ENCODE data around the gene LIMA1. TPM values are rescaled to one million over a fixed set of nuclear protein-coding genes. Genes with fewer than 3 reads are reported as not detected.
A peak's percentile ranks its signal among the peaks of the same experiment; 100 is the strongest.
"Not testable (repeated sequence)": the region's sequence is repeated elsewhere in the genome, so short reads cannot be mapped to it uniquely, and the experiment has no call there.

The LIMA1 gene
- total RNA-seq, 8 experiments from 2014 or later = 4.7 to 66.5 (median 14.8) TPM

GRCh38 chr12:50219001-50219400 lies 64.3 kb downstream of the LIMA1 start:
- in situ Hi-C loops (cut with MboI; ENCODE audit: low pct_unique_long_range_greater_than_20kb in 2 of 9, low sequenced_read_pairs in 9 of 9, unreplicated experiment in 9 of 9) = loop anchor here in 1 of 9 experiments (25.0 kb wide), 1 partner anchor 93 kb away; no protein-coding TSS in a partner anchor
- not testable (repeated sequence) for H3K27ac ChIP-seq; H3K4me3 ChIP-seq; ATAC-seq (replicated peaks in 6 of 8)
- H3K4me1 ChIP-seq (replicated peaks in 1 of 2) = peaks cover 4 to 25% of the 10 kb centered on the region in 2 donors
- WGBS, 10 experiments = 71 to 100% (median 98%) methylated on average over 1 to 6 of the region's 6 CpGs; no CpG with 5 or more reads in 2 of the 10 experiments

- Histone ChIP-seq H3K4me1 (replicated peaks in 1 of 2) (peaks cover 4 to 25% of the 10 kb centered on the region in 2 donors), H3K4me3 (no peak overlapping the region), H3K27ac (no peak overlapping the region)
- in situ Hi-C loops (cut with MboI; ENCODE audit: low pct_unique_long_range_greater_than_20kb in 2 of 9, low sequenced_read_pairs in 9 of 9, unreplicated experiment in 9 of 9) = loop anchor here in 1 of 9 experiments (25.0 kb wide), 1 partner anchor 94 kb away; no protein-coding TSS in a partner anchor
- 81 to 100% (median 100%) methylated on average over 1 to 4 of the region's 4 CpGs for WGBS, 10 experiments
- ATAC-seq (replicated peaks in 6 of 8) = no peak
Observed at GRCh38 chr12:50218386-50218785, 64.9 kb downstream of the LIMA1 start.

GRCh38 chr12:50217202-50217601 lies 66.1 kb downstream of the LIMA1 start:
- in situ Hi-C loops (cut with MboI; ENCODE audit: low pct_unique_long_range_greater_than_20kb in 2 of 9, low sequenced_read_pairs in 9 of 9, unreplicated experiment in 9 of 9) = loop anchor here in 1 of 9 experiments (25.0 kb wide), 1 partner anchor 95 kb away; no protein-coding TSS in a partner anchor
- Histone ChIP-seq H3K27ac (no peak overlapping the region), H3K4me3 (no peak overlapping the region), H3K4me1 (replicated peaks in 1 of 2) (peaks cover 4 to 19% of the 10 kb centered on the region in 2 donors)
- ATAC-seq (replicated peaks in 6 of 8) = no peak
- 80 to 100% (median 100%) methylated on average over 1 of the region's 1 CpG; no CpG with 5 or more reads in 6 of the 10 experiments for WGBS, 10 experiments

- no peak for ATAC-seq (replicated peaks in 6 of 8)
- Histone ChIP-seq H3K27ac (no peak overlapping the region), H3K4me3 (no peak overlapping the region), H3K4me1 (replicated peaks in 1 of 2) (no peaks in the 10 kb centered on the region)
- 60 to 100% (median 96%) methylated on average over 1 to 3 of the region's 3 CpGs for WGBS, 10 experiments
- in situ Hi-C loops (cut with MboI; ENCODE audit: low pct_unique_long_range_greater_than_20kb in 2 of 9, low sequenced_read_pairs in 9 of 9, unreplicated experiment in 9 of 9) = loop anchor here in 1 of 9 experiments (25.0 kb wide), 1 partner anchor 97 kb away; no protein-coding TSS in a partner anchor
Observed at GRCh38 chr12:50215033-50215432, 68.3 kb downstream of the LIMA1 start.

GRCh38 chr12:50214018-50214417 lies 69.3 kb downstream of the LIMA1 start:
- H3K27ac ChIP-seq = no peak overlapping the region
- WGBS, 10 experiments = 0 to 100% (median 57%) methylated on average over 1 of the region's 1 CpG; no CpG with 5 or more reads in 5 of the 10 experiments
- in situ Hi-C loops (cut with MboI; ENCODE audit: low pct_unique_long_range_greater_than_20kb in 2 of 9, low sequenced_read_pairs in 9 of 9, unreplicated experiment in 9 of 9) = loop anchor here in 1 of 9 experiments (25.0 kb wide), 1 partner anchor 98 kb away; no protein-coding TSS in a partner anchor

GRCh38 chr12:50213439-50213838 lies 69.9 kb downstream of the LIMA1 start:
- no peaks in the 10 kb centered on the region for H3K4me1 ChIP-seq (replicated peaks in 1 of 2)
- no peak for ATAC-seq (replicated peaks in 6 of 8)
- 67 to 100% (median 100%) methylated on average over 1 to 2 of the region's 2 CpGs; no CpG with 5 or more reads in 1 of the 10 experiments for WGBS, 10 experiments
- no peak overlapping the region for H3K4me3 ChIP-seq
- in situ Hi-C loops (cut with MboI; ENCODE audit: low pct_unique_long_range_greater_than_20kb in 2 of 9, low sequenced_read_pairs in 9 of 9, unreplicated experiment in 9 of 9) = loop anchor here in 1 of 9 experiments (25.0 kb wide), 1 partner anchor 99 kb away; no protein-coding TSS in a partner anchor
- no peak overlapping the region for H3K27ac ChIP-seq

More at GRCh38 chr12:50214018-50214417, 69.3 kb downstream of the LIMA1 start:
- ATAC-seq (replicated peaks in 6 of 8) = no peak
- H3K4me1 ChIP-seq (replicated peaks in 1 of 2) = no peaks in the 10 kb centered on the region
- no peak overlapping the region for H3K4me3 ChIP-seq

GRCh38 chr12:50212071-50212467 lies 71.3 kb downstream of the LIMA1 start:
- in situ Hi-C loops (cut with MboI; ENCODE audit: low pct_unique_long_range_greater_than_20kb in 2 of 9, low sequenced_read_pairs in 9 of 9, unreplicated experiment in 9 of 9) = loop anchor here in 1 of 9 experiments (25.0 kb wide), 1 partner anchor 100 kb away; no protein-coding TSS in a partner anchor
- Histone ChIP-seq H3K4me1 (replicated peaks in 1 of 2) (no peaks in the 10 kb centered on the region), H3K27ac (no peak overlapping the region), H3K4me3 (no peak overlapping the region)
- ATAC-seq (replicated peaks in 6 of 8) = no peak
- 64 to 100% (median 90%) methylated on average over 1 to 2 of the region's 2 CpGs for WGBS, 10 experiments

GRCh38 chr12:50211392-50212070 lies 71.8 kb downstream of the LIMA1 start:
- Histone ChIP-seq H3K4me3 (no peak overlapping the region), H3K4me1 (replicated peaks in 1 of 2) (no peaks in the 10 kb centered on the region), H3K27ac (no peak overlapping the region)
- in situ Hi-C loops (cut with MboI; ENCODE audit: low pct_unique_long_range_greater_than_20kb in 2 of 9, low sequenced_read_pairs in 9 of 9, unreplicated experiment in 9 of 9) = loop anchor here in 1 of 9 experiments (25.0 kb wide), 1 partner anchor 101 kb away; no protein-coding TSS in a partner anchor
- 0 to 100% (median 80%) methylated on average over 1 to 6 of the region's 6 CpGs for WGBS, 10 experiments
- peak in 3 of 8 experiments; percentile 44 to 75 (median 54) for ATAC-seq (replicated peaks in 6 of 8)

GRCh38 chr12:50207424-50207823 lies 75.9 kb downstream of the LIMA1 start:
- no peak overlapping the region for H3K4me3 ChIP-seq
- no peak for ATAC-seq (replicated peaks in 6 of 8)
- in situ Hi-C loops (cut with MboI; ENCODE audit: low pct_unique_long_range_greater_than_20kb in 2 of 9, low sequenced_read_pairs in 9 of 9, unreplicated experiment in 9 of 9) = loop anchor here in 1 of 9 experiments (25.0 kb wide), 1 partner anchor 105 kb away; no protein-coding TSS in a partner anchor
- no peaks in the 10 kb centered on the region for H3K4me1 ChIP-seq (replicated peaks in 1 of 2)
- H3K27ac ChIP-seq = no peak overlapping the region
- WGBS, 10 experiments = 88 to 100% (median 100%) methylated on average over 1 to 2 of the region's 2 CpGs; no CpG with 5 or more reads in 4 of the 10 experiments

GRCh38 chr12:50205648-50206047 lies 77.7 kb downstream of the LIMA1 start:
- Histone ChIP-seq H3K4me3 (no peak overlapping the region), H3K4me1 (replicated peaks in 1 of 2) (no peaks in the 10 kb centered on the region), H3K27ac (no peak overlapping the region)
- in situ Hi-C loops (cut with MboI; ENCODE audit: low pct_unique_long_range_greater_than_20kb in 2 of 9, low sequenced_read_pairs in 9 of 9, unreplicated experiment in 9 of 9) = loop anchor here in 1 of 9 experiments (25.0 kb wide), 1 partner anchor 107 kb away; no protein-coding TSS in a partner anchor
- WGBS, 10 experiments = 83 to 97% (median 93%) methylated on average over 2 to 6 of the region's 6 CpGs; no CpG with 5 or more reads in 2 of the 10 experiments
- ATAC-seq (replicated peaks in 6 of 8) = no peak

GRCh38 chr12:50203691-50204090 lies 79.6 kb downstream of the LIMA1 start:
- WGBS, 10 experiments = 17 to 100% (median 100%) methylated on average over 1 to 2 of the region's 2 CpGs; no CpG with 5 or more reads in 2 of the 10 experiments
- no peak for ATAC-seq (replicated peaks in 6 of 8)
- H3K4me1 ChIP-seq (replicated peaks in 1 of 2) = no peaks in the 10 kb centered on the region
- in situ Hi-C loops (cut with MboI; ENCODE audit: low pct_unique_long_range_greater_than_20kb in 2 of 9, low sequenced_read_pairs in 9 of 9, unreplicated experiment in 9 of 9) = loop anchor here in 1 of 9 experiments (25.0 kb wide), 1 partner anchor 109 kb away; no protein-coding TSS in a partner anchor
- H3K4me3 ChIP-seq = no peak overlapping the region
- no peak overlapping the region for H3K27ac ChIP-seq

- 60 to 94% (median 82%) methylated on average over 1 to 3 of the region's 3 CpGs; no CpG with 5 or more reads in 4 of the 10 experiments for WGBS, 10 experiments
- H3K4me3 ChIP-seq = no peak overlapping the region
- no peak overlapping the region for H3K27ac ChIP-seq
- no peaks in the 10 kb centered on the region for H3K4me1 ChIP-seq (replicated peaks in 1 of 2)
- no peak for ATAC-seq (replicated peaks in 6 of 8)
- in situ Hi-C loops (cut with MboI; ENCODE audit: low pct_unique_long_range_greater_than_20kb in 2 of 9, low sequenced_read_pairs in 9 of 9, unreplicated experiment in 9 of 9) = loop anchor here in 1 of 9 experiments (25.0 kb wide), 1 partner anchor 110 kb away; no protein-coding TSS in a partner anchor
Observed at GRCh38 chr12:50201987-50202521, 81.3 kb downstream of the LIMA1 start.

Measured in motor neuron (in vitro differentiated cells).